ENCODE measurements around the gene ARL5C.

Gene ARL5C

GRCh38 chr17:39165841-39166349, at the start of gene ARL5C:
Gene ARL5C, minus strand, starts transcription at chr17:39166161. Its CDS starts 401 bp downstream, at chr17:39165760.
- DNase-seq, result no peak

- DNase-seq, result no peak
Observed at GRCh38 chr17:39213852-39214251, 47.9 kb upstream of the ARL5C start.

GRCh38 chr17:39212841-39213480, 47.0 kb upstream of the ARL5C start:
- DNase-seq, result no peak

GRCh38 chr17:39212195-39212810, 46.3 kb upstream of the ARL5C start:
- no peak for DNase-seq

- DNase-seq, result no peak
Observed at GRCh38 chr17:39210093-39210434, 44.1 kb upstream of the ARL5C start.

- no peak for DNase-seq
Observed at GRCh38 chr17:39209317-39210092, 43.5 kb upstream of the ARL5C start.

DNA sequence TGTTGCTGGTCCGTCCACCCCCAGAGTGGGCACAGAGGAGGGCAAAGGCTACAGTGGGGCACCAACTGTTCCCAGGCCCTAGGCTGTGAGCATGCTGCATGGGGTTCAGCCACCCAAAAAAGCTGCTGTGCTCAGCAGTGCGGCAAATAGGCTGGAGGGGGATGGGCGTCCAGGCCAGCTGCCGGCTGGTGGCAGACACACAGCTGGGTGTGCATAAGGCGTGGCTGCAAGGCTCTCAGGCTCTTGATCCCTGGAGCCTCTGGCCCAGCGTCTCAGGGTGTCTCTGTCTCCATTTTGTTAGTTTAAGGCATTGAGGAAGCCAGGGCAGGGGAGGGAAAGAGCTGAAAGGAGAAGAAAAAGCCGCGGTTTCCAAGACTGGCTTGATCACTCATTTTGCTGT, 42.9 kb upstream of the ARL5C start:
- no peak for DNase-seq

GRCh38 chr17:39208136-39208535, 42.2 kb upstream of the ARL5C start:
- DNase-seq, result no peak

DNA sequence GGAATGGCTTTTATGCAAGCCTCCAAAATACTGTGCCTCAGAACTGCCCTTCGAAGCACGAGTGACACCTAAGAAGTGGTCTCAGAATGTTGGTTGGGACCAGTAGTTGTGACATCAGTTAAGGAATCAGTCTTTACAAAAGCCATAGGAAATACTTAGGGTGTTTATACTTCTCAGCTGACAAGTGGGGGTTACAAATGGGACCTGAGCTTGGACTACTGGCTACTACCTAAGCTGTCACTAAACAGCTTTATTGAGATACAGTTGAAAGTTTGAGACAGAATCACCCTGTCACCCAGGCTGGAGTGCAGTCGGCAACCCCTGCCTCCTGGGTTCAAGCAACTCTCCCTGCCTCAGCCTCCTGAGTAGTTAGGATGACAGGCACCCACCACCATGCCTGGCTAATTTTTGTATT, 39.2 kb upstream of the ARL5C start:
- DNase-seq, result no peak

- DNase-seq, result no peak
Observed at GRCh38 chr17:39204245-39204644, 38.3 kb upstream of the ARL5C start.

- DNase-seq, result no peak
Observed at GRCh38 chr17:39200957-39201510, 35.1 kb upstream of the ARL5C start.

- peak; percentile 79 for DNase-seq
Observed at GRCh38 chr17:39200070-39200879, 34.3 kb upstream of the ARL5C start, which contains the start of gene RPL19. Gene RPL19, plus strand, starts transcription at chr17:39200283. Its CDS starts 62 bp downstream, at chr17:39200345.

- DNase-seq, result peak; percentile 93
Observed at GRCh38 chr17:39199820-39200069, 33.8 kb upstream of the ARL5C start.

DNA sequence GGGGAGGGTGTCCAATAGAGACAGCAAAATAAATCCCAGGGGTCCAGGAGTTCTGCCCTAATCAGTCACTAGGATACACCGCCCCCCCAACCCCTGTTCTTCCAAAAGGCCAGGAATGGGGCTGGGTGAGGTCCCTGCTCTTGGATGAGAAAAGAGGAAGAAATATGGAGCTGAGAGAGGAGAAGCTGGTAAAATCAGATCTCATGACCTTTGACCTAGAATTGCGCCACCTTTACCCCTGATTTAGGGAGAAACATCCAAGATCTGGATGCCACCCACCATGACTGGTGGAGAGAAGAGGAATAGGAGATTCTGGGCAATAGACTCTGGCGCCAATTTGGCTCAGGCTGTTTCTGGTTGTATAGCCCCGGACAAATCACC, 32.2 kb upstream of the ARL5C start:
- no peak for DNase-seq

DNA sequence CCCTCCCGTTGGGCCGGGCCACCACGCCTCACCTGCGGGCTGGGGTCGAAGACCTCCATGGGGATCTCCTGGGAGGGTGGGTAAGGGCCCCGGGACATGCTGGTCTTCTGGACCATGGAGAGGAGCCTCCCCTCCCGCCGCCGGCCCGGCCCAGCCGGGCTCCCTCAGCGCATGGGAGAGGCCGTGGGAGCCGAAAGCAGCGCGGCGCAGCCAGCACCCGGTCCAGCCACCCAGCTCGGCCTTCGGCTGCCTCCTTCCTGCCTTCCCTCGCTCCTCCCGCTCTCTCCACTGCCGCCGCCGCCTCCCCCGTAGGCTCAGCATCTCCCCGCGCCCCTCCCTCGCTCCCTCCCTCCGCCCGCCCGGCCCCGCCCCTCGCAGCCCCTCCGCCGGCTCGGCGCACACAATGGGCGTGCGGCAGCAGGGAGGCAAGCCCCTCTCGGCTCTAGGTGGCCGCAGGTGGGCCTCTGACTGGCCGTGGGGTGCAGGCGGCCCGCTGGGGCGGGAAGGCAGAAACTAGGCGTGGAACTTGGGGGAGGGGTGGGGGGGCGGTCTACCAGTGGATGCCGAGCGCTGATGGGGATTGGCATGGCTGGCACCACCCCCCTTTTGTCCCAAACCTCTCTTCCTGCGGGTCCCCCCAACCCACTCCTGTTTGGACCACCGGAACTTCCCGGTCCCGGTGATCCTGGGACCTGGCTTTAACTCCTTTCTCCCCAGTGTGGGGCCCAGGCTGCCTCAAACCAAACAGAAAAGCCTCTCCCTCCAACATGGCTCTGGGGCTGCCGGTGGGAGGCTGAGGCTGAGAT, 31.6 kb upstream of the ARL5C start, which contains the start of gene CACNB1:
Gene CACNB1 (minus strand): TSS at position 290 of the 806 bp plus-strand sequence. CDS start 174 bp downstream, at position 116.
- DNase-seq, result peak; percentile 81

DNA sequence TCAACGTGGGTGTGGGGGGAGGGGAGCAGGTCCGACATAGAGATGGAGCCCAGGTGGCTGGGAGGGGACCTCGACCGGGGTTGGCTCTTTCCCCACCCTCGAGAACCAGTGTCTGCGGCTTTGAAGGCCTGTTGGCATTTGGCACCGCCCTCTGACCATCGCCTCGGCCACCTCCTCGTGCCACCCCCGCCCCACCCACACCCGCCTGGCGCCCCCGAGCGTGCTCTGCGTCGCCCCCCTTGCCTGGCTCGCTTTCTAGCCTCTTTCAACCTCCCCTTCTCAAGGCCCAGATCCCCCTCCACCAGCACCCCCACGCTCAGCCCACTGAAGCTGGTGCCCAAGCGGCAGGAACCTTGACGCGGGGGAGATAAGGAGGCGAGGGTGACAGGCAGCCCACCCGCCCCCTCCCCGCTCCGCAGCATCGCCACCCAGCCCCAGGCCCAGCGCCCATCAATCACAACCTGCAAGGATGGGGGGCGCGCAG, 30.9 kb upstream of the ARL5C start:
- DNase-seq, result peak; percentile 46

- DNase-seq, result no peak
Observed at GRCh38 chr17:39196241-39196807, 30.4 kb upstream of the ARL5C start.

DNA sequence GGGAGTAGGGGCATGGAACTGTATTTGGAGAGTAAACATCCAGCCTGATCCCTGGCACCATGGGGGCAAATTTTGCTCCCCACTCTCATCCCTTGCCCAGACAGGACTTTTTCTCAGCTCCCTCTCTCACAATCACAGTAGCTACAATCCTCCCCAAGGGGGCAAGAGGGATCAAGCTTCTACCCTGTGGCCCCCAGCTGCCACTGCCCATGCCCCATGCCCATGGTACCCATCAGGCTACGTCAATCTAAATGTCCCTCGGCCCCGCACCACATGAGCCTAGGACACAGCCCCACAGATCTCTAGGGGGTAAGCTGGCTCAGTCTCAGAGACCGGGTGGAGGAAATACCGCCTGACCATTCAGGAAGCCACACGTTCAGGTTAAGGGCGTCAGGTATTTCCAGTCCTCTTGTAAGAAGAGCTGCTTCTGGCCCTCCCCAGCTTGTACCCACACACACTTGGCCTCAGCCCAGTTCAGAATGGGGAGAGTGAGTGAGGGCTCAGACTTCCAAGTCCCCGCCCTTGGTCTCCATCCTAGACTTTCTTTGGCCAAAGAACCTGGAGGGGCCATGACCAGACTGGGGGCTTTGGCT, 29.7 kb upstream of the ARL5C start:
- DNase-seq, result no peak

DNA sequence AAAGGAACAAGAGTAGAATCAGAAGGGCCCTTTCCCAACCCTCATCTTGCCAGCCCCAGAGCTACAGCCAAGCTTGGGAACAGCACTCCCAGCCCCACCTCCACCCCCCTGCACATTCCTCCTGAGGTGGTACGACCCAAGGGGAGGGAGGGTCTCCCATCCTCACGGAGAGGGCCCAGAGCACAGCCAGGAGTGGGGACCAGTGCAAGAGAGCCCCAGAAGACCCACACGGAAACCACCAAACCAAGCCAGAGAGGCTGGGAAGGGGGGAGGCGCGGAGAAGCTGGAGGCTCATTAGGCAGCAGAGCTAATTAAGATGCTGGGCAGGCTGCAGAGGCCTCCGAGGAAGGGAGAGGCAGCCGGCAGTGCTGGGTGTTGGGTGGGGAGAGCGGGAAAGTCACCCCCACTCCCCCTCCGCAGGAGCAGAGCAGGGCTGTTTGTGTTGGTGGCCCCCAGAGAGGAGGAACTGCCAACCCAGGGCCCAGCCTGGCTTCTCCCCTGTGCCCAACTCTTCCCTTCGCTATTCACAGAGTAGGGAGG, 29.1 kb upstream of the ARL5C start:
- DNase-seq, result no peak

GRCh38 chr17:39194089-39194984, 28.4 kb upstream of the ARL5C start:
- DNase-seq, result no peak
